DMS 273 treated with DMSO at 0.1 percent for 48 hours (cell line): ENCODE measurements around the gene NRP2.
A peak's percentile ranks its signal among the peaks of the same experiment; 100 is the strongest.

Source experiments
- DNase-seq: peaks from one replicate; lab custom pipeline; 2025; lab: John Stamatoyannopoulos, UW

The NRP2 gene

GRCh38 chr2:205757271-205757670 is 75.0 kb downstream of the NRP2 start:
- no peak for DNase-seq

- DNase-seq = peak; percentile 54
Measured at GRCh38 chr2:205758051-205758450, 75.8 kb downstream of the NRP2 start.

- no peak for DNase-seq
Measured at GRCh38 chr2:205758500-205758899, 76.2 kb downstream of the NRP2 start.

- DNase-seq = peak; percentile 9
Measured at GRCh38 chr2:205759257-205759656, 77.0 kb downstream of the NRP2 start.

GRCh38 chr2:205759732-205760131 is 77.4 kb downstream of the NRP2 start:
- no peak for DNase-seq

GRCh38 chr2:205760157-205760556 is 77.9 kb downstream of the NRP2 start:
- DNase-seq = no peak

- no peak for DNase-seq
Measured at GRCh38 chr2:205761421-205761820, 79.1 kb downstream of the NRP2 start.

- DNase-seq = no peak
Measured at GRCh38 chr2:205762881-205763280, 80.6 kb downstream of the NRP2 start.

GRCh38 chr2:205763708-205764211 is 81.5 kb downstream of the NRP2 start:
- DNase-seq = no peak

- peak; percentile 79 for DNase-seq
Measured at GRCh38 chr2:205764270-205764746, 82.0 kb downstream of the NRP2 start.

GRCh38 chr2:205765151-205765550 is 82.8 kb downstream of the NRP2 start:
- DNase-seq = no peak

GRCh38 chr2:205766779-205767359 is 84.6 kb downstream of the NRP2 start:
- peak; percentile 12 for DNase-seq

- DNase-seq = no peak
Measured at GRCh38 chr2:205767617-205768016, 85.3 kb downstream of the NRP2 start.

- no peak for DNase-seq
Measured at GRCh38 chr2:205768341-205768740, 86.0 kb downstream of the NRP2 start.

GRCh38 chr2:205768815-205769494 is 86.7 kb downstream of the NRP2 start:
- no peak for DNase-seq

GRCh38 chr2:205769495-205769850 is 87.2 kb downstream of the NRP2 start:
- DNase-seq = no peak

- no peak for DNase-seq
Measured at GRCh38 chr2:205769879-205770278, 87.6 kb downstream of the NRP2 start.

- DNase-seq = no peak
Measured at GRCh38 chr2:205770577-205770976, 88.3 kb downstream of the NRP2 start.

GRCh38 chr2:205771031-205771430 is 88.7 kb downstream of the NRP2 start:
- no peak for DNase-seq

GRCh38 chr2:205771666-205772065 is 89.4 kb downstream of the NRP2 start:
- no peak for DNase-seq

GRCh38 chr2:205772983-205773382 is 90.7 kb downstream of the NRP2 start:
- no peak for DNase-seq

- no peak for DNase-seq
Measured at GRCh38 chr2:205773989-205774388, 91.7 kb downstream of the NRP2 start.

- peak; percentile 75 for DNase-seq
Measured at GRCh38 chr2:205775097-205775877, 93.0 kb downstream of the NRP2 start.
